ENCODE data around the gene CASK. TPM values are rescaled to one million over a fixed set of nuclear protein-coding genes. Genes with fewer than 3 reads are reported as not detected.
"Not testable (repeated sequence)": the region's sequence is repeated elsewhere in the genome, so short reads cannot be mapped to it uniquely, and the experiment has no call there.

CASK gene
- total RNA-seq, 1 experiment from 2014 or later: 28.6 TPM

DNA sequence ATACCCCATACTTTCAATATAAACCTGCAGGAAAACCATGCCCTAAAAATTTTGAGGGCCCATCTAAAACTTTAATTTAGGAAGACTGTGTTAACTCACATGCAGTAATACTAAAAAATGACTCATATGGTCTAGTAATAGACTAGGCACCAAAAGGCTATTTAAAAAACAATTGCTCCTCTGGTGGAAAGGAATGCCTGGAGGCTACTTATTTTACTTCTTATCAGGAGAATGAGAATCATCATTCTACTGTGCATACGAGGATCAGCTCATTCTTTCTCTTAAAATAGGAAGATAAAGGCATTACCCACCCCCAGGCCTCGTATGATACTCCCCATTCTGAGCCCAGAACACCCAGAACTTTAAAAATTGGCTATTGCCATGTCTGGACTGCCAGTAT lies 277.2 kb downstream of the CASK start:
- not testable (repeated sequence) for DNase-seq (ENCODE audit: low spot score)

DNA sequence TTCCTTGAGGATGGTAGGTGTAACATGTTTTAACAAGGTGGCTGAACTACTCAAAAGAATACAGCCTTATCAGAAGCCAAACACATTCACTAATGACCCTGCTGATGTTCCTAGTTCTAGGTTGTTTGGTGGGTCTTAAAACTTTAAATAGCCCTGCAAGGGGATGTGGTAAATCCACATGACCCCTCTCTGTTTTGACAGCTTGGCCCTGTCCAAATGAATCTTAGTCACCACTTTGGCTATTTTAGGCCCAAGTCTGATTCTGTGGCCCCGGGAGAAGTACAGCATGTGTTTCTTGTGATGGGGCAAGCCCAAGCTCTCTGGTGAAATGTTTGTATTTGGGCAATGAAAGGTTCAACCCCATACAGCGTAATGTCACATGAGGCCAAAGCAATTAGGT lies 289.1 kb downstream of the CASK start:
- DNase-seq (ENCODE audit: low spot score): peak; percentile 2

DNA sequence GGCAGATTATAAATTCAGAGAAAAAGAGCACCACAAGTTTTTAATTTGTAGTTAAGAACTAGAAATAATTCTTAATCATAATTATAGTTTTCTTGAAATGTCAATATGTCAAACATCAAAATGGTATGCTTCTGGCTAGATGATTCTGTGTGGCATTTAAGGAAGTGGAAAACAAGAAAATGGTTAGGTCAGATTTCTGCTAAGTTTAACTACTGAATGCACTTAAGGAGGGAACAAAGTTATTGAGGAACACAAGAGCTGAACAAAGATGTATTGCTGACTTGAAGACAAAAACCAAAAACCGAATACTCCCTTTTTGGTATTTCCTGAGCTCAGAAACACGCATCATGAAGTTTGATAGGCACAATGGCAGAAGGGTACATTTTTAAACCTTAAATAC lies 293.3 kb downstream of the CASK start:
- no peak for DNase-seq (ENCODE audit: low spot score)

DNA sequence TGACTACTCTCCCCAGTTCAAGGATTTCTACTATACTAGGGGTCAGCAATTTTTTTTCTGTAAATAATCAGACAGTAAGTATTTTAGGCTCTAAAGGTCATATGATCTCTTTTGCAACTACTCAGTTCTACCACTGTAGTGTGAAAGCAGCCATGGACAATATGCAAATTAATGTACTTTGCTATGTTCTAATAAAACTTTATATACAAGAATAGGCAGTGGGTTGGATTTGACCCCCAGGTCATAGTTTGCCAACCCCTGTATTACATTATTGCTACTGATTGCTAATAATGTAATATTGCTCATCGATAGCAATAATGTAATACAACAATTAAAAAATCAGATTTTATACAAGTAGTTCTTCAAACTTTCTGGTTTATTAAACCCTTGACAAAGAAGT lies 293.8 kb downstream of the CASK start:
- no peak for DNase-seq (ENCODE audit: low spot score)

DNA sequence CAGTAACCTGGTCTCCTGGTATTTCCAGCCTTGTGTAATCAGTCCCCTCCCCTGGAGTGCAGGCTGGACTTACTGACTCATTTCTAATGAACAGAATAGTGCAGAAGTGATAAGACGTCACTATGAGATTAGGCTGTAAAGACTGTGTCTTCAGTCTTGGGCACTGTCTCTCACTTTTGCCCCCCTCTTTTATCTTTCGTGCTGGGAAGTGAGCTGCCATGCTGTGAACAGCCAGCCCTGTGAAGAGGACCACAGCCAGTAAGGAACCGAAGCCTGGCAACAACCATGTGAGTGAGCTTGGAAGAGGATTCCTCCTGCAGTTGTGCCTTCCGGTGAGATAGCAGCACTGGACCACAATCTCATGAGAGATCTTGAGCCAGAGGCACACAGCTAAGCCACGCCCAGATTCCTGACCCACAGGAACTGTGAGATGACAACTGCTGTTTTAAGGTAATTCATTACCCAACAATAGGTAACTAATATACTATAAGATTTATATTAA lies 302.1 kb downstream of the CASK start:
- peak; percentile 77 for DNase-seq (ENCODE audit: low spot score)

DNA sequence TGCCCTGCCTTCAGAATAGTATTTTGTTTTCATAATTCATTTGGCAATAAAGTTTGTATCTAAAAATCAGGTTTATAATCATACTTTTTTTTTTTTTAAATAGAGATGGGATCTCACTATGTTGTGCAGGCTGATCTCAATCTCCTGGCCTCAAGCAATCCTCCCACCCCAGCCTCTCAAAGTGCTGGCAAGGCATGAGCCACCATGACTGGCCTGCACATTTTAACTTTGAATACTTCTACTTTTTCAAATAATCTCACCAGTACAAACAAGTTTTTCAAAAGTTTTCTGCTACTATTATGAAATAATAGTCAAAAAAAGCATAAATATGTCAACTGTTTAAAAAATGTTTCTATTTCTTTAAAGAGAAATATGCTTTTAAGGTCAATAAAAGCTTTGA lies 304.1 kb downstream of the CASK start:
- DNase-seq (ENCODE audit: low spot score): no peak

DNA sequence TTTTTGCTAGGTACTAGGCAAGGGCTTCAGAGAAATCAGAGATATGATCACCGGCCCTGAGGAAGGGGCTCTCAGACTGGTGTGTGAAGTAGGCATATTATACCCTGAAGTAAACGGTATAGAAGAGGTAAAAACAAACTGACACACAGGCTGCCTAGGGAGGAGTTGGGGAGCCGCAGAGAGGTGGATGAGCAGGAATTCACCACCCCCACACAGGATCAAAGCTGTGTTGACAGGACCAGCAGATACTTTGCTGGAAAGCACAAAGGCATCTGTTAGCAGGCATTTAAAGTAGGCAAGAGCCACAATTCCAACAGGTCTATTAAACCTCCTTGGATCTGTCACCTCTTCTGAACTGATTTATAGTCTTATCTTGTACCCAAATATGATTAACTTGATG lies 306.4 kb downstream of the CASK start:
- no peak for DNase-seq (ENCODE audit: low spot score)

DNA sequence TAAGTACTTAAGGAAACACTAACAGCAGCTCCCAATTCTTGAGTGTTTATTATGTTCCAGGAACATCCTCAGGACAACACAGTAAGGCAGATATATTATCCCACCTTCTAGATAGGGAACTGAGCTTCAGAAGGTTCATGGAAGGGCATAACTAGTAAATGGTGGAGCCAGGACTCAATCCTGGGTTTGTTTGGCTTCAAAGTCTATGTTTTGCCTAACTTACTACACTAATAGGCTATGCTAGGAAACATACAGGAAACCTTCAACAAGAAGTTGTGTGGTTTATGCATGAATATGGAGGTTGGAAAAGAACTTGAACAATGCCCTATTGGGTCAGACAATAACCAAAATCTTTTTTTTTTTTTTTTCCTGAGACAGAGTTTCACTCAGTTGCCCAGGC lies 307.1 kb downstream of the CASK start:
- DNase-seq (ENCODE audit: low spot score): no peak

DNA sequence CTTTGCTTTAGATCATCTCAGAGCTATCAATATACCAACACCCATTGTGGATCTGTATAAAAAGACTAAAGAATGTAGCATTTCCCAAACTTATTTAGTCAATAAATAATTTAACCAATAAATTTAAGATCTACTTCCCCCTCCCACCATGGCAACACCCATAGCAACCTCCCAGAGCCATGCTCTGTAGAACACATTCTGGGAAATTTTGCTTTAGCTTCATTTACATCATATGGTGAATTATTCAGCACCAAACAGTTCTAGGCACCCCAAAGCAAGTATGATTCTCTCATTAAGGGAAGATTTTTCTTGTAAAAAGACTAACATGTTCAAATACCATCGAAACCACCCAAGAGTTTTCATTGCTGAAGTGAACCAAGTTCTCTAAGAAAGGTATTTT lies 315.1 kb downstream of the CASK start:
- DNase-seq (ENCODE audit: low spot score): no peak

DNA sequence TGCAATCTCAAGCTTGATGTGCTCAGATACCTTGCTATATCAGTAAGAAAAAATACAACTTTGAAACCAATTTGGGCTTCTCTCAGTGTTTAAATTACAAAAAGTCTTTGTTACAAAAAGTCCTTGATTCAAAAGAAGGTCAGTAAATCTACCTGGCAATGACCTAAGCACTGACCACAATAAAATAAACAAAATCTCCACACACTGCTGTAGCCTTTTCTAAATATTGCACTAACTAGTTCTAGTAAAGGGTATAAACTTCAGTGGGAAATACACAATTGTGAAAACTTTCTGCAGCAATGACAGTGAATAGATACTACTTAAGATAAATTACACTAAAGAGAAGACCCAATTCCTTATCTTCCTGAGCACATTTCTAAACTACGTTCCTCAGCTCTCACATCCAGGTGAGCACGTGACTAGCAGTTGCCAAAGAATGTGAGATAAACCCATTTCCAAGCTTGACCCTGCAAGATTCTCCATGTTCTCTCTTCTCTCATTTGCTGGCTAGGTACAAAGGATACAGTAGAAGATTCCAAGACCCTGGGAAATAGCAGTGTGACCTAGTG lies 316.0 kb downstream of the CASK start:
- DNase-seq (ENCODE audit: low spot score): no peak

DNA sequence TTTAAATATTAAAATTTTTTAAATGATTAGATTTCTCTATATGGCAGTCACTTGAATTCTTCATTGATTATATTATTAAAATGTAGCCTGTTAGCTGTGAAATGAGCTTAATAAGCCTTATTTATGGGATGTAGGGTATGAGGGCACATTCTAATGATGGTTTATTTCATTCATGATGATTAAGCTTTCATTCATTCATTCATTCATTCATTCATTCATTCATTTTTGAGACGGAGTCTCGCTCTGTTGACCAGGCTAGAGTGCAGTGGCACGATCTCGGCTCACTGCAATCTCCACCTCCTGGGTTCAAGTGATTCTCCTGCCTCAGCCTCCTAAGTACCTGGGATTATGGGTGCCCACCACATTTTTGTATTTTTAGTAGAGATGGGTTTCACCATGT lies 317.3 kb downstream of the CASK start:
- DNase-seq (ENCODE audit: low spot score): not testable (repeated sequence)

DNA sequence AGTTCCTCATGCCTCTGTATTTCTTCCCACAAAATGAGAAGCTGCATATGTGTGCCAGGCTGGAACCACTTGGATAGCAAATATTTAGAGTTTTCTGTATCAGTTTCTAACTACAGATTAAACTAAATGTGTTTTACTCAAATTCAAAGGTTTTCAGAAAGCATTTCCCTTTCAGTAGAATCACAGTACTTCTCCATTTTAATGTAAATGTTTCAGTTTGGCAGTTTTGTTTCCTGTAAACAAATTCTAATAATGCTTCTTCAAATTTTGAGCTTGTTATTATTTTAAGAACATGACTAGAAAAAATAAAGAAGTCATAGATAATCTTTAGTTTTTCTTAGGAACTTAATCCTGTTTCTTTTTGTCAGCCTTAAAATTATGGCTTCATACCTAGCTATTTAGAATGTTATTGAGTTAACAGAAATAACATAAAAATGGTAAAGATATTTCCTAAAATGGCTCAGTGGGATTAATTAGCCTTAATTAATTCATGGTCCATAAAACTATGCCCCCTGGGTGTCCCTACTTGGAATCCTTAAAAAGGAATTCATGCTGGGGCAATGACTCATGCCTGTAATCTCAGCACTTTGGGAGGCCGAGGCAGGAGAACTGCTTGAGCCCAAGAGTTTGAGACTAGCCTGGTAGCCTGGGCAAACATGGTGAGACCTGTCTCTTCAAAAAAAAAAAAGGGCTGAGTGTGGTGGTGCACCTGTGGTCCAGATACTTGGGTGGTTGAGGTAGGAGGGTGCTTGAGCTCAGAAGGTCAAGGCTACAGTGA lies 318.4 kb downstream of the CASK start:
- DNase-seq (ENCODE audit: low spot score): peak; percentile 1

DNA sequence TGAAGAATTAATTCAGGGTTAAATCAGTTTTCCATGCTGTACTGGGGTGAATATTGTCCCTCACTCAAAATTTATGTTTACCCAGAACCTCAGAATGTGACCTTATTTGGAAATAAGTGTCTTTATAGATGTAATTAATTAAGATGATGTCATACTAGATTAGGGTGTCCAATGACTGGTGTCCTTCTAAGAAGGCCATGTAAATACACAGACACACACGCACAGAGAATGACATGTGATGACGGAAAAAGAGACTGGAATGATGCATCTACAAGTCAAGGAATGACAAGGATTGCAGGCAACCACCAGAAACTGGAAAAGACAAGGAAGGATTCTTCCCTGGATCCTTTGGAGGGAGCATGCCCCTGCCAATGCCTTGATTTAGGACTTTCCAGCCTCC lies 319.2 kb downstream of the CASK start:
- DNase-seq (ENCODE audit: low spot score): no peak

DNA sequence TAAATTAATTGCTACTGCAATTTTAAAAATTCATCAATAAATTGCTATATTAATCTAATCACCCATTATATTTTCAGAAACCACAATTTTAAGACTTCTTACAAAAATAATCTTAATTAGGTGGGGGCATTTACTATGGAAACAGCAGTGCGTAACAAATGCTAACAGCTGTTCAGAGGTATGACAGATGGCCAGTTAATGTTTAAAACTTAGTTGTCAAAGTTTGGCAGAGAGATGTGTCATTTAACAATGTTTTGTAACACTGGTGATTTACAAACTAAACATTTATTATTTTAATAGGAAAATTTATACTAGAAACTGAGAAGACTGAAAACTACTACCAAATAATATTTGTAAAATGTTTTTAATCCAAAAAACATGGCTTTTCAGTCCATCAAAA lies 319.8 kb downstream of the CASK start:
- DNase-seq (ENCODE audit: low spot score): no peak

DNA sequence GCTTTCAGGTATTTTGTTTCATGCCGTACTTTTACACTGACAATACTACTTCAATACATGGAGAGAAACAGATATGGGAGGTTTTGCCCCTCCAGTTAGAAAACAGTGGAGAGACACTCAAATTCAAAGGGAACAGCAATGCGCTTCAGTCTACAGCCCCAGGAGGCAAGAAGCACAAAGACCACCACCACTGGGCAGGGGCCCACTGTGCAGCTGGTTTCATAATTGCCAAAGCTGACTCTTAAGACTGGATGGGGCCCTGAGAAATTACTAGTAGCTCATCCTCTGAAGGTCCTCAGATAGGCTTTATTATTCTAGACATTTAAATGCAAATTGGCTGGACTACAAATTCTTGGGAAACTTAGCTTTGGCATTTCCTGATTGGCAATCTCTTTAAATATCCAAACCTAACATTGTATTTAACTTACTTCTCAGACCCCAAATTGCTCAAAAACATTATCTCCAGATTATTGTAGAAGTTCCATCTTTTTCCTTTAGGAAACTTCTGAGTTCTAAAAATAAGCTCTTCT lies 320.5 kb downstream of the CASK start:
- DNase-seq (ENCODE audit: low spot score): no peak

DNA sequence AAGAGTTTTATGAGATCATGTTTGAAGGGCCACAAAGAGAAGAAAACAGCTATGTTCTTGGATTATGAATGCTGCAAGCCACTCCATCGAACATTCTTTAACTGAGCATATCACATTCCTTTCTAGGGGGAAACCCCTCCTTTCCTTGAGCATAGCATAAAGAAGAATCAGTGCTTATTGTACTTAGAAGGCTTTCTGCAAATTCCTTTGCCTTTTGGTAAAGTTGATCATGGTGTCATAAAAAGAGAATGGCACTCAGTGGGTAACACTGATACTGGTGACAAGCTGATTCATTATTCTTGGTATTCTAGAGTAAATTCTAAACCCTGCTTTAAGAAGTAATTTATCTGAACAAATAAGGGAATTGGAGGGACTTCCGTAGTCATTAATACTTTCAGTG lies 323.1 kb downstream of the CASK start:
- DNase-seq (ENCODE audit: low spot score): peak; percentile 46

DNA sequence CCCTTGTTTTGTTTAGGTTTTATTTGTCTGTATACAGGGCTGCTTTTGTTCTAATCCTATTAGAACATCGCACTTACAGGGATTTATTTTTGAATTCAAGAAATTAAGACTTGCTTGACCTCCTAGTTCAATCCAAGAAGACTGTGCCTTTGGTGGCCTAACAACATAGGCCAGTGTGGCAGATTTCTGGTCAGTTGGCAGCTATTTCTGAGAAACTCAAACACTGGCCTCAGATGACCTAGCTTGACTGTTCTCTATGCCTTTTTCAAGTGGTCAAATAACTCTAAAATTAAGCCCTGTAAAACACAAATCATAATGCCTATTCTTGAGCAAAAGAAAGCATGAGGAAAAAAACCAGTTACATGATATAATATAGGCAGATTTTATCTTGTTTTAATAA lies 323.8 kb downstream of the CASK start:
- DNase-seq (ENCODE audit: low spot score): no peak

DNA sequence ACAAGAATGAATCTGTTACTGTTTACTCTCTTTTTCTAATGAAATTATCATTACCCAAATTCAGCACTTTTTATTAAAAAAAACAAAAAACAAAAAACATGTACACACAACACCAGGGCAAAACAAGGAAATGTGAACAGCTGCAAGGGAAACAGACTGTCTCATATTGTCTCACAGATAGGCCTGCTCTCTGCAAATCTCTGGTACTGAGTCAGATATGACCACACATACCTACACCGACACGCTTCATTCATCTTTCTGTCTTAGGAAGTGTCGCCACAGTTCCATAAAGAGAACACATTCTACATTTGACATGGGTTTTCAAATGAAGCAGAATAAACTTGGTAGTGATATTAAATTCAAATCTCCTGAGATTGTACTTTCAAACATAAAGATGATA lies 326.8 kb downstream of the CASK start:
- DNase-seq (ENCODE audit: low spot score): no peak

DNA sequence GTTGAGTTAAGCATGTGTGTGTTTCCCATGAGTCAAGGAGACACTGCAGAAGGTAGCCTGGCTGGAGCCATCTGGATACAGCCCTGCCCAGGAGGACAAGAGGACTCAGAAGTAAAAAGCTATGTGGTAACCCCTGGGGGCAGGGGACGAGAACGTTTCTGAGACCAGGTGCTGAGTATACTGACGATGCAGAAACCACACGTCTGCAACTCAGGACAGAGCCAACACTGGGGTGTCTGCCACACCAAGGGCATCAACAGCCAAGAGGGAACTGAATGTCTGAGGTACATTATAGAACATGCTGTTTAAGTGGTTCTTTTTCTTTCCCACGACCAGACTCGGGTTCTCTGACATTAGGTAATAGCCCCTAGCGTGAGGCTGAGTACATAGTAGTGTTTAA lies 328.7 kb downstream of the CASK start:
- DNase-seq (ENCODE audit: low spot score): no peak

DNA sequence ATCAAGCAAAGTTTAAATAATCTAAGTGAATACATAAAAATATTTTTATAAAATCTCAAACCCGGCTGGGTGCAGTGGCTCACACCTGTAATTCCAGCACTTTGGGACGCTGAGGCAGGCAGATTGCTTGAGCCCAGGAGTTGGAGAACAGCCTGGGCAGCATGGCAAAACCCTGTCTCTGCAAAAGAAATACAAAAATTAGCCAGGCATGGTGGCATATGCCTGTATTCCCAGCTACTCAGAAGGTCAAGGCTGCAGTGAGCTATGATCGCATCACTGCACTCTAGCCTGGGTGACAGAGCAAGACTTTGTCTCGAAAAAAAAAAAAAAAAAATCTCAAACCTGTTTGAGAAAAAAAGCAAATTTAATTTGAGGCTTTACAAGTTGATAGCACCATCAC lies 331.4 kb downstream of the CASK start:
- DNase-seq (ENCODE audit: low spot score): no peak

DNA sequence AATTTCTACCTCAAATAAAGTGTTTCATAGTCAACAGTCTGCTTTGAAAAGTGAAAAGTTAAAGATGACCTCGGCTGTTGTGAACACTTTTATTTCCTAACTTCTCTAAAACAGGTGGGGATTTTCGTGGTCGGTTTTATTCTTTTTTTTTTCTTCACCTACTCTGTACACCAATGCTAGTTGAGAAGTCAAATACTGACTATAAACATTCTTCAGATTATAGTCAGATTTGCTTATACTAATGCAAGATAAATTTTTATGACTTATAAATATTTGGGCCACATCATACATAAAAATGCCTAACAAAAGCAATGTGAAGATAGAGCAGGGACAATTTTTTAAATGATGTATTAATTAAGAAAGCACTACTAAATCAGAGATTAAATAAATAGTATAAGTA lies 332.7 kb downstream of the CASK start:
- DNase-seq (ENCODE audit: low spot score): no peak

DNA sequence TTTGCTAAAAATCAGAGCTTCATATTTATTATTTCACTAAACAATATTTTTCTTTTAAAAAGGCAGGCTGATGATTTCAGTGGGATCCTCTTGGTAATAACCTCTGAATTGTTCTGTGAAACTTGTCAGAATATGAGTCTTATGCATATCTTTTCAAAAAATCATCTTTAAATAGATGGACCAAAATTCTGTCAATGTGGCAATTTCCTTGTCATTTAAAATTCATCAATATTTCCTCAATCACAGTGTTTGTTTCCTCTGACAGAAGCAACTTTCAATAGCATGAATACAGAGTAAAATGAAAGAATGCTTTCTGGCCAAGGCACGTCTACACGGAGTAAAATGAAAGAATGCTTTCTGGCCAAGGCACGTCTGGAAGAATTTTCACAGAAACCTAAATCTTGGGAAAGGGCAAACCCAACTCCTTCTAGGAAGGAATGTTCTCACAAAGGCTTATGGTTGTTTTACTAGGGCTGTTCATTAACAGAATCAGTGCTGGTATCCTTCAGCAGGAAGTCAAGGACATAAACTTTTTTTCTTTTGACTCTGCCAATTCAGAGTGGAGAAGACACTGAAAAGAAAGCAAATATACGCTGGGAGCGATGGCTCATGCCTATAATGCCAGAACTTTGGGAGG lies 333.6 kb downstream of the CASK start:
- no peak for DNase-seq (ENCODE audit: low spot score)

DNA sequence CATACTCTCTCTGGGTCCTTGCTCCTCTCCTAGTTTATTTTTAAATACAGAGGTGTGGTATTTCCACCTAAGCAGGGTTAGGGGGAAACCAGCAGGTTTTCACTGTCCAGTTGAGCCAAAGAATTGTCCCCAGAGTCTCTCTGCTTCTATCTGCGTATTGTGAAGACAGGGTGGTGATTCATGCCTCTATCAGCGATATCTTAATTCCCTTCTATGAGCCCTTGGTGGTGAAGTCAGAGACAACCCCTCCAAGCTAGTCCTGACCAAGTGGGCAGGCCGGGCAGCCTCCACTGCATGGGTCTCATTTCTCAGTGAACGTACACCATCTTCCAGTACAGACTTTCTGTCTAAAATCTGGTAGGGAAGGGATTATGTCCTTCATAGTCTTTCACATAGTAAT lies 335.1 kb downstream of the CASK start:
- no peak for DNase-seq (ENCODE audit: low spot score)
